ENCODE results near the gene PFDN6. TPM values are rescaled to one million over a fixed set of nuclear protein-coding genes. Genes with fewer than 3 reads are reported as not detected.

Gene PFDN6
- total and polyA plus RNA-seq, 10 of the 15 experiments (the other 5 are each of a cell fraction or from before 2014, with no cell fraction given), result 3.1 to 168 (median 82.6) TPM

- H3K9ac ChIP-seq (ENCODE audit: control insufficient read depth, insufficient read depth, low read length), result no peak overlapping the region
- ChIA-PET RAD21 (ENCODE audit: unreplicated experiment) (no interaction called here), SMC1A (ENCODE audit: uncharacterized antibody, unreplicated experiment) (no interaction called here), POLR2A (no interaction called here), CTCF (interaction anchor here (0.8 kb wide), 1 partner anchor 10 kb away, joined by 4 read pairs; no protein-coding TSS in a partner anchor)
- H3K79me2 ChIP-seq (ENCODE audit: control insufficient read depth, insufficient read depth, low read length), result no peaks in the 10 kb centered on the region
- no peak overlapping the region for H3K4me3 ChIP-seq
- 85% methylated on average over 7 of the region's 7 CpGs for WGBS (ENCODE audit: insufficient coverage, insufficient replicate concordance, low lambda C conversion rate, missing lambda C conversion rate)
- no peaks in the 10 kb centered on the region for H3K9me3 ChIP-seq (replicated peaks; ENCODE audit: control insufficient read depth, insufficient read depth, low read length)
- H2AFZ ChIP-seq (ENCODE audit: control insufficient read depth, low read depth, low read length), result no peak overlapping the region
- no TSS peak for BruUV-seq (replicated peaks)
- no peak overlapping the region for H3K4me2 ChIP-seq (ENCODE audit: control insufficient read depth, insufficient read depth)
- in situ Hi-C loops (cut with MboI), result no loop called here
- DNase-seq (ENCODE audit: low read depth, low spot score), result no peak
- no peak overlapping the region for H3K27ac ChIP-seq (ENCODE audit: control insufficient read depth, insufficient read depth)
- no peaks in the 10 kb centered on the region for H3K27me3 ChIP-seq (replicated peaks in 1 of 2; ENCODE audit: control insufficient read depth in 2 of 2, insufficient read depth in 2 of 2, low read length in 1 of 2)
- no peak for FAIRE-seq
- H3K36me3 ChIP-seq (ENCODE audit: control insufficient read depth in 2 of 2, insufficient read depth in 2 of 2, low read length in 1 of 2), result peaks cover 18 to 25% of the 10 kb centered on the region in 2 experiments
- H3K4me1 ChIP-seq (ENCODE audit: control insufficient read depth, insufficient read depth, low read length), result no peaks in the 10 kb centered on the region
- H4K20me1 ChIP-seq (ENCODE audit: control insufficient read depth, insufficient read depth), result no peaks in the 10 kb centered on the region
- intact Hi-C loops (cut with micrococcal nuclease; ENCODE audit: unreplicated experiment), result no loop called here
- ATAC-seq, result no peak
- TF ChIP-seq SMAD1 (IDR thresholded peaks at IDR 0.05; ENCODE audit: low read depth, partially characterized antibody) (no peak), POLR2A (IDR thresholded peaks at IDR 0.05; ENCODE audit: low read depth, low read length) (0 out of 2 replicates have a peak, but pooled peaks have one; percentile 18)
Measured at GRCh38 chr6:33264015-33264414, 25.4 kb upstream of the PFDN6 start.

GRCh38 chr6:33271117-33271467 lies 18.3 kb upstream of the PFDN6 start:
- FAIRE-seq, result no peak
- Histone ChIP-seq H4K20me1 (ENCODE audit: control insufficient read depth, insufficient read depth) (peaks cover 6% of the 10 kb centered on the region), H3K4me2 (ENCODE audit: control insufficient read depth, insufficient read depth) (peak overlapping the region; percentile 75), H3K9me3 (replicated peaks; ENCODE audit: control insufficient read depth, insufficient read depth, low read length) (no peaks in the 10 kb centered on the region), H2AFZ (ENCODE audit: control insufficient read depth, low read depth, low read length) (peak overlapping the region; percentile 97), H3K79me2 (ENCODE audit: control insufficient read depth, insufficient read depth, low read length) (peaks cover 57% of the 10 kb centered on the region), H3K36me3 (ENCODE audit: control insufficient read depth in 2 of 2, insufficient read depth in 2 of 2, low read length in 1 of 2) (peaks cover 19 to 26% of the 10 kb centered on the region in 2 experiments), H3K9ac (ENCODE audit: control insufficient read depth, insufficient read depth, low read length) (peak overlapping the region; percentile 81), H3K4me3 (peak overlapping the region; percentile 88), H3K4me1 (ENCODE audit: control insufficient read depth, insufficient read depth, low read length) (peaks cover 13% of the 10 kb centered on the region), H3K27ac (ENCODE audit: control insufficient read depth, insufficient read depth) (peak overlapping the region; percentile 97), H3K27me3 (replicated peaks in 1 of 2; ENCODE audit: control insufficient read depth in 2 of 2, insufficient read depth in 2 of 2, low read length in 1 of 2) (no peaks in the 10 kb centered on the region)
- in situ Hi-C loops (cut with MboI), result no loop called here
- ChIA-PET CTCF (interaction anchor here (1.2 to 3.6 kb wide), 10 partner anchors 10 to 195 kb away, joined by 3 to 23 read pairs (median 4); partner anchors contain the start of genes HLA-DPB1, RING1 and ZBTB22), SMC1A (ENCODE audit: uncharacterized antibody, unreplicated experiment) (interaction anchor here (0.9 to 2.0 kb wide), 9 partner anchors 12 to 160 kb away, joined by 4 to 8 read pairs (median 6); partner anchors contain the start of genes PFDN6, RGL2, RING1 and WDR46), RAD21 (ENCODE audit: unreplicated experiment) (interaction anchor here (0.9 to 2.1 kb wide), 9 partner anchors 18 to 308 kb away, joined by 3 to 11 read pairs (median 4); partner anchors contain the start of genes BAK1, PFDN6, RING1 and WDR46), POLR2A (interaction anchor here (0.5 to 5.4 kb wide), 20 partner anchors 10 to 416 kb away, joined by 3 to 60 read pairs (median 6); partner anchors contain the start of genes HLA-DPB1, PFDN6, RGL2 and RING1)
- peak; percentile 42 for ATAC-seq
- DNase-seq (ENCODE audit: low read depth, low spot score), result no peak
- WGBS (ENCODE audit: insufficient coverage, insufficient replicate concordance, low lambda C conversion rate, missing lambda C conversion rate), result 3% methylated on average over 7 of the region's 7 CpGs
- BruUV-seq (replicated peaks), result TSS peak; percentile 85
- intact Hi-C loops (cut with micrococcal nuclease; ENCODE audit: unreplicated experiment), result no loop called here
- TF ChIP-seq NFXL1 (IDR thresholded peaks at IDR 0.05; ENCODE audit: borderline replicate concordance), result peak; percentile 77; the same call in 1 of the 2 replicates
- 0 out of 2 replicates have a peak, but pooled peaks have one; percentile 8 for TF ChIP-seq ZBTB4 (CRISPR knock-in tag; IDR thresholded peaks at IDR 0.05)
- no peak for TF ChIP-seq IRF3 (IDR thresholded peaks at IDR 0.05)
- TF ChIP-seq KAT2A (conservative IDR thresholded peaks at IDR 0.05; ENCODE audit: control insufficient read depth, low read depth, low read length), result no peak
- TF ChIP-seq DPF2 (IDR thresholded peaks at IDR 0.05), result 0 out of 2 replicates have a peak, but pooled peaks have one; percentile 9
